Glomerular visceral epithelial cell (primary cell): ENCODE measurements around the gene IL34.
"Not testable (repeated sequence)": the region's sequence is repeated elsewhere in the genome, so short reads cannot be mapped to it uniquely, and the experiment has no call there.

Experiments
- DNase-seq: peaks from one replicate; pipeline ENCODE4 v3.0.0-alpha.2; 2016; ENCODE audit errors: extremely low spot score

IL34 gene

GRCh38 chr16:70656712-70657263 is 10.4 kb downstream of the IL34 start:
- no peak for DNase-seq

GRCh38 chr16:70657956-70658355 is 11.6 kb downstream of the IL34 start:
- DNase-seq = no peak

- no peak for DNase-seq
Observed at GRCh38 chr16:70658921-70659320, 12.6 kb downstream of the IL34 start.

- DNase-seq = no peak
Observed at GRCh38 chr16:70659546-70659945, 13.2 kb downstream of the IL34 start.

GRCh38 chr16:70659953-70660671 is 13.8 kb downstream of the IL34 start:
- DNase-seq = no peak

DNA sequence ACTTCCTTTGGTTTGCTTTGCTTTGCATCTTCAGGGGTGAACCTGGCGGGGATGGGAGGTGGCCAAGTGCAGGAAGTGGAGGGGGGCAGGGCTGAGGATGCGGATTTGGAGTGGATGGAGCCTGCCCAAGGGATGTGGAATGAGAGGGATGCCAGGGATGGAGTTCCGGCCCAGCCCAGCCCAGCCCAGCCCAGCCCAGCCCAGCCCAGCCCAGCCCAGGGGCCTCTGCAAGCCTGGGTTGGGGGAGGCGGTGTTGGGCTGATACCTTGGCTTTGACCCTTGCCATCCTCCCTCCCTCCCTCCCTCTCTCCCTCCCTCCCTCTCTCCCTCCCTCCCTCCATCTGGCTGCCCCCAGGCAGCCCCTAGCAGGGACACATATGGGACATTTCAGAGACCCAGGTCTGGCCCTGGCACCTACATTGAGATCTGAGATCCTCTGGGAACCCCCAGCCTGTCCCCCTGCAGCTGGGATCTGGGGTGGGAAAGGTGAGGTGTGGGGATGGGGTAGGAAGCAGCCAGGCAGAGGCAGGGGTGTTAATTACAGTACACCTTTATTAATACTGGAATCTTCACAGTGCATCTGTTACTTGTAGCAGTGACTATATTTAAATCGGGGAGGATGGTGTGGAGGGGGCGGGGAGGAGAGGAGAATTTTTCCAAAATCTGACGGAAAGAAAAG is 14.5 kb downstream of the IL34 start:
- DNase-seq = no peak

GRCh38 chr16:70661534-70661917 is 15.2 kb downstream of the IL34 start:
- DNase-seq = no peak

- peak; percentile 22 for DNase-seq
Observed at GRCh38 chr16:70661918-70662641, 15.7 kb downstream of the IL34 start.

DNA sequence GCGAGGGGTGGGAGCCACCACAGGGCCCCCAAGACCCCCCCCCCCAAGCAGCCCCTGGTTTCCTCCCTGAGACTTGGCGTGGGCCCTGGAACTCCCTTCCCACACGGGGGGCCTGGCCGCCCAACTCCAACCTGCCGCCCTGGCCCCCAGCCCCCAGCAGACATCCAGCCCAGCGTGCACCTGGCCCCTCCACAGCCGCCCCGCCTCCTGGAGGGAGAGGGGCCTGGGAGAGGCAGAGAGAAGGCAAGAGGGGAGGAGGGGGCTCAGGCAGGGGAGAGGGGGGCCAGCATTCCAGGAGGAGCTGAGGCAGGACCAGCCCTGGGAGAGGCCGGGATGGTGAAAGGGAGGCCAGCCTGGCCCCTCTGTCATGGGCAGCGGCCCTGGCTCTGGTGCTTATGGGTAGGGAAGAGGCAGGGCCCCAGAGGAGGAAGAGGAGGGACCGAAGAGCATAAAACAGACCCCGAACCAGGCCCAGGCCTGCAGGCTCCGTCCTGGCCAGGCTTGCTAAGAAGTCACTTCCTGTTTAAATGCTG is 16.7 kb downstream of the IL34 start:
- DNase-seq = no peak

GRCh38 chr16:70663524-70664324 is 17.4 kb downstream of the IL34 start:
- no peak for DNase-seq

DNA sequence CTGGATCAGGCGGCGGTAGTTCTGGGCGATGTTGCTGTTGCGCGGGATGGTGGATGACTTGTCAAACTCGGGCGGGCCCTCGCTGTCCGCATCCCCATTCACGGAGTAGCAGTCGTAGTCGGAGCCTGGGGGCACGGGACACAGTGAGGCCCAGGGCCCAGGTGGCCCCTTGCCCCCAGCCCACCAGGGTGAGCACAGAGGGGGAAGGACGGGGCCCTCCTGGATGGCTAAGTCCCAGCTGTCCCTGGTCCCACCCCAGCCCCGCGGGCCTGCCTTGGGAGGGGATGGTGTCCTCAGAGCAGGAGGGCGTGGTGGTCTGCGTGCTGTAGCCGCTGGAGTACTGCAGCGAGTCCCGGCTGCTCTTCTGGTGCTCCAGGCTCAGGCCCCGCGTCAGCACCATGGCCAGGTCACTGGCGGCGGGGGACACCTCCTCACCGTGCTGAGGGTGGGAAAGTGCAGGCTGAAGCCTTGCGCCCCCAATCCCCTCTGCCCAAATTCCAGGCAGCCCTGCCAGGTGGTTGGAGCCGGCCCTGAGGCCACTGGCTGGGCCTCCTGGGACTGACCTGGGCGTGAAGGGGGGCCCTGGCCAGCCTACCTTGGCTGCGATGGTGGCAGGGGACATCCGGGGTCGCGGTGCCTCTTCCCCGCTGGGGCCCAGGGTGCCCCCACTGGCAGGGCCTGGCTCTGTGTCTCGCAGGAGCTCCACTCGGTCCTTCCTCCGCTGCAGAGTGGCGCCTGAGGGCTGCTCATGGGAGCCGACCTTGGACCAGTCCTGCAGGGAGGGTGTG is 18.2 kb downstream of the IL34 start:
- DNase-seq = no peak

DNA sequence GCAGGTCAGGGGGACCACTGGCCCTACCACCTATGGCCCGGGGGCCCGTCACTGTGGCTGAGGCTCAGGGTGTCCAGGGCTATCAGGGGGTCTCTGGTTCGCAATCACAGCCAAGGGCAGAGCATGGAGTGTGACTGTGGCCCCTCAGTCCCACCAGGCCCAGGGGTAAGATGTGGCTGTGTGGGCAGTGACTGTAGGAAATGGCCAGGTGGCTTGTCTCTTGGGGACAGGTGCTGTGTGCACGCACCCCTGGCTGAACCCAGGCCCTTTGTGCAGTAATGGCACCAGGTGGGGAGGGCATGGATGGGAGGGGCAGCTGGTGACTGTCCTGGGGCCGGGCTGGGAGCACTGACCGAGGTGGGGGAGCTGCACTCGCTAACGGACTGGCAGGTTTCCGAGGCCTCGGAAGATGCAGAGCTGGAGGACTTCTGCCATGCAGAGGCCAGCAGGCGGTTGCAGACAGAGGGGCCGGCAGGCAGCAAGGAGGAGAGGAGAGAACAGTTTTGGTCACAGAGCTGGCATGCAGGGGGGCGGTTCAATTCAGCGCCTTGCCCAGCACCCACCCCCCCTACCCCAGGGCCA is 18.8 kb downstream of the IL34 start:
- no peak for DNase-seq

DNA sequence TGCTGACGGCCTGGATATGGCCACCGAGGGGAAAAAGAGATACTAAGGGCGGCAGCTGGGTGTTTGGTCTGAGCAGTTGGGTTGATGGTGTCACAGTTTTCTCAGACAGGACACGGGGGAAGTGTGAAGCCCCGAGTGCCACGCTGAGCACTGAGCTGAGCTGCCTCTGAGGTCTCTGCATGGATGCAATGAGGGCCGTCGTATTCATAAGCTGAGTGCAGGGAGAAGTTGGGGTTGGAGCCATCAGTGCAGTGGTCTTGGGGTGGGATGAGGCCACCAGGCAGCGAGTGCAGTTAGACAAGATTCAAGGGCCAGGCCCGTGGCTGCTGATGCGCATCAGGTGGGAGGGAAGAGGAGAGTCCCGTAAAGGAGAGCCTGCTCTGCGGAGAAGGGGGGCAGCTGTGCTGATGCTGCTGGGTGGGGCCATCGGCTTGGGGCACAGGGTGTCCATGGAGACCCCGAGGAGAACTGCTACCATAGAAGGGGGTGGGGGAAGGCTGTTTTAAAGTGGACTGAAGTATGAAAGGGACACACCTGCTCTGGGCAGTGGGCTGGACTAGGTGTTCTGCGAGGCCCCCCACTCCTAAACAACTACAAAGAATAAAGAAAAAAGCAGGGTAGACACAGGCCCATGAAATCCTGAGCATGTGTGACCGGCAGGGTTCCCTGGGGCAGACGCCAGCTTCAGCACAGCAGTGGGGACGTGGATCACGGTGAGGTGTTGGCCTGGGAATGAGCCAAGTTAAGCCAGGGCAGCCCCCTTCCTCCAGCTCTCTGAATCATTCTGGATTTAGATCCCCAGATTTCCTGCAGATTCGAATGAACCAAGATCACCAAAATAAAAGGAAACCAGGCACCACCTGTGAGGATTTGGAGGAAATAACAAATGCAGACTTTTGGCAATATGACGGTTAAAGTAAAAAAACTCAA is 19.7 kb downstream of the IL34 start:
- no peak for DNase-seq

- DNase-seq = no peak
Observed at GRCh38 chr16:70670175-70670574, 23.8 kb downstream of the IL34 start.

GRCh38 chr16:70670938-70671337 is 24.6 kb downstream of the IL34 start:
- DNase-seq = not testable (repeated sequence)

DNA sequence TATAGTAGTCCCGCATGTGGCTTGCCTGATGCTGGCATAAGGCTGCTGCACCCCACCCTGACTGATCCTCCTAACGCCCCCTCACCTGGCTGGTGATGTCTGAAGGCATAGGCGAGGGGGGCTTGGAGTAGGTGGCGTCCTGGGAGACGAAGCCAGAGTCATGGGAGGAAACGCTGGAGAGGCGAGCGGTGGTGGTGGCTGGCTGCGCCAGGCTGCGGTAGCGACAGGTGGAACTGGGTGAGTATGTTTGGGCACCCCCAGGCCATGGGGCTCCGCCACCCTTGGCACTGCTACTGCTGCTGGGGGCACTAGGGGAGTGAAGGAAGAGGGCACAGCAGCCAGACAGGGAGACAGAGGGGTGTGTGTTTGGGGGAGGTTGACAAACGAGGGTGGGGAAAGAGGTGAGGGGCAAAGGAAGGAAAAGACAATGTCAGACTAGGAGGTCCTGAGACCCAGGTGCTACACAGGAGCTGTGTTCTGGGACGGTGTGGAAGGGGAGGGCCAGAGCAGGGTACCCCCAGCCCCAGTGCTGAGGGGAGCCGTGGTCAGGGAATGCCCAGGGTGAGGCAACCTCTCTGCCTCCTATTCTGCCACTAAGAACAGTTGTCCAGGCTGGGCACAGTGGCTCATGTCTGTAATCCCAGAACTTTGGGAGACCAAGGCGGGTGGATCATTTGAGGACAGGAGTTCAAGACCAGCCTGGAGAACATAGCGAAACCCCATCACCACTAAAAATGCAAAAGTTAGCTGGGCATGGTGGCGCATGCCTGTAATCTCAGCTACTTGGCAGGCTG is 28.1 kb downstream of the IL34 start:
- no peak for DNase-seq

DNA sequence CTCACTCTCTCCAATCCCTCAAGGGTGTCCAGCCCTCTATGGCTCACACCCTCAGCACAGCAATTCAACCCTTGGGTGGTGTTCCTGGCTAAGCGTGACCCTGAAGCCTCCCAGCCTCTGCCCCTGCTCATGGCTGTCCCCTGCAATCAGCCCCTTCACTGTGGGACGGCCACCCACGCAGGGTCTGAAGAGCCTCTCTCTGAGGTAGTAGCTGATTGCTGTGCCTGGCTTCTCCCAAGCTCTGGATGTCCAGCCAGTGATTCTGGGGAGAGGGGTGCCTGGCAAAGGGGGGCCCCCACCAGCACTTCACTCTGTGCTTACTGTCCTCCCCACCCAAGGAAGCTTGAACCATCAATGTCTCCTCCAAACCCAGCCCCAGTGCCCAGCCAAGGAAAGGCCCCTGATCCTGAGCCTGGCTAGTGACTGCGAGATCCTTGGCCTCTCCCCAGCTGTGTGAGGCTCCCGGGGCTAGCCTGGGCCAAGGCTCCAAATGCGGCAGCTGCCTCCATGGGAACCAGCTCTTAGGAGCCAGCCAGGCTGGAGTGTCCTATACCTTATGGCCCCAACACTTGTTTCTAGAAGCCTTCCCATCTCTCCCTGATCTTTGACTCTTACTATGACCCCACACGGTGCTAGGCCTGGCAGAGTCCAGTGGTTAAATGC is 29.6 kb downstream of the IL34 start:
- no peak for DNase-seq
